Activated naive CD4-positive, alpha-beta T cell treated with anti-CD3 and anti-CD28 coated beads, Interleukin-2, amount 50 U/mL, for 16 hours (primary cell): ENCODE results near the gene NOS3.

Experiments
- DNase-seq: peaks from one replicate; pipeline ENCODE4 v3.0.0-alpha.2; 2020

Gene NOS3

GRCh38 chr7:150952331-150953050 is 38.3 kb upstream of the NOS3 start:
- no peak for DNase-seq

- DNase-seq: no peak
These were observed 37.5 kb upstream of the NOS3 start for GRCh38 chr7:150953061-150953997.

- DNase-seq: no peak
These were observed 36.4 kb upstream of the NOS3 start for GRCh38 chr7:150954201-150954985.

GRCh38 chr7:150954986-150955518 is 35.8 kb upstream of the NOS3 start:
- DNase-seq: no peak

GRCh38 chr7:150955519-150956394 is 35.1 kb upstream of the NOS3 start:
- DNase-seq: no peak

- no peak for DNase-seq
These were observed 34.3 kb upstream of the NOS3 start for GRCh38 chr7:150956395-150957132.

- DNase-seq: no peak
These were observed 33.4 kb upstream of the NOS3 start for GRCh38 chr7:150957133-150958020.

GRCh38 chr7:150958062-150958552 is 32.7 kb upstream of the NOS3 start:
- no peak for DNase-seq

GRCh38 chr7:150958597-150958996 is 32.2 kb upstream of the NOS3 start:
- DNase-seq: no peak

GRCh38 chr7:150959081-150959480 is 31.7 kb upstream of the NOS3 start:
- DNase-seq: no peak

GRCh38 chr7:150959739-150960734 is 30.8 kb upstream of the NOS3 start:
- no peak for DNase-seq

GRCh38 chr7:150961510-150962289 is 29.1 kb upstream of the NOS3 start:
- no peak for DNase-seq

- no peak for DNase-seq
These were observed 28.6 kb upstream of the NOS3 start for GRCh38 chr7:150962290-150962552.

- peak; percentile 65 for DNase-seq
These were observed 28.0 kb upstream of the NOS3 start for GRCh38 chr7:150962553-150963399.

- no peak for DNase-seq
These were observed 26.9 kb upstream of the NOS3 start for GRCh38 chr7:150963707-150964559.

- no peak for DNase-seq
These were observed 26.2 kb upstream of the NOS3 start for GRCh38 chr7:150964593-150965111.
